ENCODE data around the gene KLK2. TPM values are rescaled to one million over a fixed set of nuclear protein-coding genes. Genes with fewer than 3 reads are reported as not detected.

The KLK2 gene
- polyA plus RNA-seq, 1 experiment = not detected

- Histone ChIP-seq H3K4me3 (ENCODE audit: low read depth, low read length) (no peak overlapping the region), H3K27me3 (ENCODE audit: control insufficient read depth, insufficient read depth, low read length) (no peaks in the 10 kb centered on the region; the same call in 1 of the 2 replicates), H3K36me3 (ENCODE audit: control insufficient read depth, insufficient read depth, low read length) (no peaks in the 10 kb centered on the region)
- ChIA-PET CTCF (no interaction called here), POLR2A (no interaction called here)
- DNase-seq (ENCODE audit: low read depth) = no peak
- TF ChIP-seq CTCF (IDR thresholded peaks at IDR 0.05; ENCODE audit: insufficient read depth, low read depth, low read length) = no peak
Observed at GRCh38 chr19:50875795-50876422, 2.7 kb downstream of the KLK2 start.

DNA sequence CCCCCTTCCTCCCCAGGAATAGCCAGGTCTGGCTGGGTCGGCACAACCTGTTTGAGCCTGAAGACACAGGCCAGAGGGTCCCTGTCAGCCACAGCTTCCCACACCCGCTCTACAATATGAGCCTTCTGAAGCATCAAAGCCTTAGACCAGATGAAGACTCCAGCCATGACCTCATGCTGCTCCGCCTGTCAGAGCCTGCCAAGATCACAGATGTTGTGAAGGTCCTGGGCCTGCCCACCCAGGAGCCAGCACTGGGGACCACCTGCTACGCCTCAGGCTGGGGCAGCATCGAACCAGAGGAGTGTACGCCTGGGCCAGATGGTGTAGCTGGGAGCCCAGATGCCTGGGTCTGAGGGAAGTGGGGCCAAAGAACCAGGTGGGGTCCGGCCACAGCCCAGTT lies 3.2 kb downstream of the KLK2 start:
- TF ChIP-seq CTCF (IDR thresholded peaks at IDR 0.05; ENCODE audit: insufficient read depth, low read depth, low read length) = no peak
- DNase-seq (ENCODE audit: low read depth) = no peak
- no peaks in the 10 kb centered on the region for H3K36me3 ChIP-seq (ENCODE audit: control insufficient read depth, insufficient read depth, low read length)
- no peaks in the 10 kb centered on the region; the same call in 1 of the 2 replicates for H3K27me3 ChIP-seq (ENCODE audit: control insufficient read depth, insufficient read depth, low read length)
- H3K4me3 ChIP-seq (ENCODE audit: low read depth, low read length) = no peak overlapping the region
- POLR2A ChIA-PET = no interaction called here
- CTCF ChIA-PET = no interaction called here

DNA sequence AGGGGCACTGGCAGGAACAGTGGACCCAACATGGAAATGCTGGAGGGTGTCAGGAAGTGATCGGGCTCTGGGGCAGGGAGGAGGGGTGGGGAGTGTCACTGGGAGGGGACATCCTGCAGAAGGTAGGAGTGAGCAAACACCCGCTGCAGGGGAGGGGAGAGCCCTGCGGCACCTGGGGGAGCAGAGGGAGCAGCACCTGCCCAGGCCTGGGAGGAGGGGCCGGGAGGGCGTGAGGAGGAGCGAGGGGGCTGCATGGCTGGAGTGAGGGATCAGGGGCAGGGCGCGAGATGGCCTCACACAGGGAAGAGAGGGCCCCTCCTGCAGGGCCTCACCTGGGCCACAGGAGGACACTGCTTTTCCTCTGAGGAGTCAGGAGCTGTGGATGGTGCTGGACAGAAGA lies 4.1 kb downstream of the KLK2 start:
- H3K27me3 ChIP-seq (ENCODE audit: control insufficient read depth, insufficient read depth, low read length) = no peaks in the 10 kb centered on the region; the same call in 1 of the 2 replicates
- TF ChIP-seq CTCF (IDR thresholded peaks at IDR 0.05; ENCODE audit: insufficient read depth, low read depth, low read length) = no peak
- no peak overlapping the region for H3K4me3 ChIP-seq (ENCODE audit: low read depth, low read length)
- DNase-seq (ENCODE audit: low read depth) = no peak
- H3K36me3 ChIP-seq (ENCODE audit: control insufficient read depth, insufficient read depth, low read length) = no peaks in the 10 kb centered on the region
- CTCF ChIA-PET = no interaction called here
- POLR2A ChIA-PET = no interaction called here

DNA sequence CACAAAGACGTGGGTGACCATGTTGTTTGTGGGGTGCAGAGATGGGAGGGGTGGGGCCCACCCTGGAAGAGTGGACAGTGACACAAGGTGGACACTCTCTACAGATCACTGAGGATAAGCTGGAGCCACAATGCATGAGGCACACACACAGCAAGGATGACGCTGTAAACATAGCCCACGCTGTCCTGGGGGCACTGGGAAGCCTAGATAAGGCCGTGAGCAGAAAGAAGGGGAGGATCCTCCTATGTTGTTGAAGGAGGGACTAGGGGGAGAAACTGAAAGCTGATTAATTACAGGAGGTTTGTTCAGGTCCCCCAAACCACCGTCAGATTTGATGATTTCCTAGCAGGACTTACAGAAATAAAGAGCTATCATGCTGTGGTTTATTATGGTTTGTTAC lies 5.6 kb downstream of the KLK2 start:
- H3K4me3 ChIP-seq (ENCODE audit: low read depth, low read length) = no peak overlapping the region
- POLR2A ChIA-PET = no interaction called here
- CTCF ChIA-PET = no interaction called here
- H3K36me3 ChIP-seq (ENCODE audit: control insufficient read depth, insufficient read depth, low read length) = no peaks in the 10 kb centered on the region
- TF ChIP-seq CTCF (IDR thresholded peaks at IDR 0.05; ENCODE audit: insufficient read depth, low read depth, low read length) = no peak
- no peak for DNase-seq (ENCODE audit: low read depth)
- H3K27me3 ChIP-seq (ENCODE audit: control insufficient read depth, insufficient read depth, low read length) = no peaks in the 10 kb centered on the region; the same call in 1 of the 2 replicates

GRCh38 chr19:50880241-50880640 lies 7.0 kb downstream of the KLK2 start:
- TF ChIP-seq CTCF (IDR thresholded peaks at IDR 0.05; ENCODE audit: insufficient read depth, low read depth, low read length) = no peak
- DNase-seq (ENCODE audit: low read depth) = no peak
- H3K27me3 ChIP-seq (ENCODE audit: control insufficient read depth, insufficient read depth, low read length) = no peaks in the 10 kb centered on the region; the same call in 1 of the 2 replicates
- ChIA-PET POLR2A (no interaction called here), CTCF (no interaction called here)
- H3K4me3 ChIP-seq (ENCODE audit: low read depth, low read length) = no peak overlapping the region
- H3K36me3 ChIP-seq (ENCODE audit: control insufficient read depth, insufficient read depth, low read length) = no peaks in the 10 kb centered on the region
